NCI-H1417 treated with DMSO at 0.1 percent for 48 hours (cell line): ENCODE results near the gene SP140.
"Not testable (repeated sequence)": the region's sequence is repeated elsewhere in the genome, so short reads cannot be mapped to it uniquely, and the experiment has no call there.

ENCODE experiments used
- DNase-seq: peaks from one replicate; lab custom pipeline; 2025; lab: John Stamatoyannopoulos, UW

The SP140 gene

DNA sequence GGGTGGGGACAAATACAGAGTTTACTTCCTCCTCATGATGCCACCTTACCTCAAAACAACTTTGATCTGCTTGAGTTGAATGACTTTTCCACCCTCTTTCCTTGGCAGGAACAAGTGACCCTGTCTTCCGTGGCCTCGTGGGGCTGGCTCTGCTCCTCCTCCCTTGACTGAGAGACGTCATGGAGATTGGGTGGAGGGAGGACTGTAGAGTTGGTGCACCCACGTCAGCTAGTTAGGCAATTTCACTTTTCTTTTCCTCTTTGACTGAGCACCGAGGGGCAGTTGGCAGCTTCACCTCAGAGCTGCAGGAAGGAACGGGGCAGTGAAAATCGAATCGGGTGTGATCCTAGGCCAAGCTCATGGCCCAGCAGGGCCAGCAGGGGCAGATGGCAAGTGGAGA lies at the start of gene SP140:
TSS of gene SP140 (plus strand) at position 251 of the 400 bp plus-strand sequence. CDS start at position 360, 109 bp downstream.
- no peak for DNase-seq

DNA sequence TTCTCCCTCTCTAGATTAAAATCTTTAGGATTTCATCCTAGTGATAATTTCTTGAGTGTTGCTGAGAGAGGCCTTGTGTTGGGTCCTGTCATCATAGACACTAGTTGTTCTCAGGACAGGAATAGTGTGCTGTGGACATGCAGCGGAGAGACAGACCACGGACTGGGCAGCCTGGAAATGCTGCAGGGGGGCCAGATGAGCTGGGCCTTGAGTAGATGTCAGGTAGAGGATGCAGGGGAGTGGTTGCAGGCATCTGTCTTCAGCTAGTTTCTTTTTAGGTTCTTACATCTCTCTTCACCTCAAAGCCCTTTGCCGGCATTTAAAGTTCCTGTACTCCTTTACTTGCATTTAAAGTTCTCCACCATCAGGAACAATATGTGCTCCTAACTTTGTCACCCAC lies 48.5 kb upstream of the SP140 start:
- no peak for DNase-seq

DNA sequence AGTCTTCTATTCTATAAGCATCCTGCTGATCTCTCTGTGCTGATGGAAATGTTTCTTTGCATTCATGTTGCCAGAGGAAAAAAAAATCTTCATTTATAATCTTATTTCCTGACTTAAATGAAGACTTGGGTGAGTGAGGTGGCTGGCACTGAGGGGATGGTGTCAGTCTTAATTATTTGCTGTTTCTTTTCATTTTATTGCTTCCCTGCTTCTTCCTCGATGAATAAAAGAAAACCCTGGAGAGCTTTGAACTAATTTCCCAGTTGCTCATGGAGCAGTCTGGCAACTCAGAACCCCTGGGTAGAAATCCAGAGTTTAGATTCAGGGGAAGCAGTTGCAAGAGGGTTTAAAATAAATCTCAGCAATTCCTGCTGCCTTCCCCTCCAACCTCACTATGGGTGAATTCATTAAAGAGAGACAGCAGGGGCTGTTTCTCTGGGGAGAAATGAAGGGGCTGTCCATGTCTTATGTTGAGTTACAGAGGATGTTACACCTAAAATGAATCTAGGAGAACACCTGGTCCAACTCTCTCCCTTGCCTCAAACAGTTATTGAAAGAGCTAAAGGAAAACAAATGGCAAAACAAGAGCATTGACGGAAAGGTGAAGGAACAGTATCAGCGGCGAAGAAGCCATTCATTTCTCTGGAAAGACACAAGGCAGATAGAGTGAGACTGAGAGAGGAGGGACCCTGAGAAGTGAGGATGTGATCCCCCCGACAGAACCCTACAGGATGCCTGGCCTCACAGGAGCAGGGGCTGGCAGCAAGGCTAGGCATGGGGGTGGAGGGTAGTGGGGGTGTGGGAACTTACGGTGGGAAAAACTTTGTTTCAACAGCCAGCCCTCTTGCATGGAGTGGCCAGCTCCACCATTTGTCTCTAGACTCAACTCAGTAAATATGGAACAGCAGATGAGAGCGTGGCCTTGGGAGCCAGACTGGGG lies 46.7 kb upstream of the SP140 start:
- no peak for DNase-seq

DNA sequence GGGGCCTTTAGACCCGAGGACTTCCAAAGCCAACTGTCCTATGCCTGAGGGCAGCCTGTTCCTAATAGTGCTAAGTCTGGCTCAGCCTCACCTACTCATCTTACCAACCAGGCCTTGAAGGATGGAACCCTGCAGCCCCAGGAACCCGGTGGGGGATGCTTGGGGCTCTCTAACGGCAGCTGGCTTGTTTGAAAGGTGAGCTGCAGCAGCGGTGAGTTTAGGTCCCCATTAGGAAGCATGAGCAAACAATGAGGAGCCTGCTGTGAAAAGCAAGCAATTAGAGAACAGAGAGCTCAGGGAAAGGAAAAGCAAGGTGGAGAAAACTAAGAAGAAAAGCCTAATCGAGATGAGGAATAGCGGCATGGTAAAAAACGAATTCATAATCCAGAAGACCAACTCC lies 45.6 kb upstream of the SP140 start:
- DNase-seq = no peak

DNA sequence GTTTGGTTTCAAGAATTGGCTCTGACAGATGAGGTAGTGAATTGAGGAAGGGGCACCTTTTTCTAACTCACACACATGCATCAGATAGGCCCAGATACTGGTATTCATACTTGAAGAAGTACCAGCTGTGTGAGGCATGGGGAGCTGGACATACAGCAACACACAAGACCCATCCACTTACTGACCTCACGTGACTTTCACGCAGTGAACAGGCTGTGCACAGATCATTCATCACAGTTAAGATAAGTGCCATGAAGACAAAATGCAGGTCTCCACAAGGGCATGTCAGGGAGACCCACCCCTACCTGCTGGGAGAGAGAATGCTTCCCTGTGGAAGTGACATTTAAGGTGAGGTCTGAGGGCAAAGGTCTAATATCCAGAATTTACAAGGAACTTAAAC lies 44.3 kb upstream of the SP140 start:
- DNase-seq = no peak

DNA sequence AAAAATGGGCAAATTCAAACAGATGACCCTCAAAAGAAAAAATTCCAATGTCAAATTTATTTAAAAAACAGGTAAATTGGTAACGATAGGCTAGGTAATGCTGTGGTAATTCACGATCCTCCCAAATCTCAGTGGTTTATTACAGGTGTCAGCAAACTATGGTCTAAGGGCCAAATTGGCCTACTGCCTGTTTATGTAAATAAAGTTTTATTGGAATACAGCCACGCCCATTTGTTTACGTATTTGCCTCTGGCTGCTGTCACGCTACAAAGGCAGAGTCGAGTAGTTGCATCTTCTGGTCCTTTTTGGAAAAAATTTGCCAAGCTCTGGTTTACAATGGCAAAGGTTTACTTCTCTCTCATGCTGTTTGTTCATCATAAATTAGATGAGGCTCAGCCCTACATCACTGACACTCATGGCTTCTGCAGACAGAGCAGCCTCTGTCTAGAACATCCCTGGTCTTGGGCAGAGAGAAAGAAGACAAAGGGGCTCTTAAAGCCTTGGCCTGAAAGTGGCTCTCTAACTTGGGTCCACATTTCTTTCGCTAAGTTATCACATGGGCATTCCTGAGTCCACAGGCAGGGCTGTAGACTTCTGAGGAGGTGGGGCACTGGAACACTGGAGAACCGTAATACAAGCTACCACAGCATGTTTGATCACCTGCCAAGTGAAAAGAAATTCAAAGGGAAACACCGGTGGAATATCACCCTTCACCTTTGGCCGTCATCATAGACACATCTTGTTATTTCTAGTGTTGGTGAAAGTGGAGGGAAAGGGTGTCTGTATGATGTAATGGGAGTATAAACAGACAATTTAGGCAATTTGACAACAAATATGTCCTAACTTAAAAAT lies 40.6 kb upstream of the SP140 start:
- no peak for DNase-seq

DNA sequence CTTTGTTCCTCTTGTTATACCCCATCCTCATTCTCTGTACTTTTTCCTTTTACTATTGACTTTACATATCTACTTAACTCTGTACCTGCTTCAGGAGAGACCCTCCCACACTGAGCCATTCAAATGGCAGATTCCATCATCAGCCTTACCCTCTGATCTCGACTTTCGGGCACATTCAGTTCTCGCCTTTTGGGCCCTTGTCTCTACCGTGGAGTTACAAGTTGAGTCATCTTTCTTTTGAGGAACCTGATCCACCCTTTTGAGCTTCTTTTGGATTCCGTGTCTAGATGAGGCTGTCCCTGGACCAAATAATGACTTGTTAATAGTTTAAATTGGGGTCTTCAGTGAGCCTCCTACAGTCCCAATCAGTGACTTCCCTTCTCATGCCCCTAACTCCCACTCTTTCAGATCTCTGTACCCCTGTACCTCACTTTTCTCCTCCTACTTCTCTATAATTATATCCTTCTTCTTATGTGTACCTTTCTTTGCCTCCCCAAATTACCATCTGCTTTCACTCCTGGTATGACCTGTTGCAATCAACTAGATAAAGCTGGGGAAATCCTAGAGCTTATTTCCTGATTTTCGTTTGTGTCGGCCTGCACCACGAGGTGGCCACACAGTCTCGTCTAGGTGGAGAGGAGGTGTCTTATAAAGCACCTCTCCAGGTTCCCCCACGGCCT lies 23.0 kb upstream of the SP140 start:
- no peak for DNase-seq

DNA sequence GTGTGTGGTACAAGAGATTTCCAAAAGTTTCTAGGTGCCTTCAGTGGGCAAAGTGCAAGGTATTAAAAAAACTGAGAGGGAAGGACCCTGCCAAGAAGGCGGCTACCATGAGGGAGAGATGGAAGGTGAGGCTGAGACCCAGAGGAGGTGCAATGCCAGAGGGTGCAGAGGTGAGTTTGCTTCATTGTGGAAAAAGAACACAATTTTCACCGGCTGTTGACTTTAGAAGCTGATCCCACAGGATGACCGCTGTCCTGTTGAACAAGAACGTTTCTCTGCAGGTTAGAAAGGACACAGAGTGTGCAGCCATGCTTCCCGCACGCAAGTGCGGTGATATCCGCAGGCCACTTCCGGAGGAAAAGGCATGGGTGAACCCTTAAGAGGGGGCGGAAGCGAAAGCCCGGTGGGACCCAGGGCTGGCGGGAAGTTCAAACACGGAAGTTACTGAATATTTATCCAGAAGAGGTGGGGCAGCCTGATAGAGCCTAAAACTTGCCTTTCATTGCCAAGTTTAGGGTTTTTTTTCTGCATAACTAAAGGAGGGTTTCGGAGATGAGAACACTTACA lies 22.3 kb upstream of the SP140 start:
- DNase-seq = no peak

DNA sequence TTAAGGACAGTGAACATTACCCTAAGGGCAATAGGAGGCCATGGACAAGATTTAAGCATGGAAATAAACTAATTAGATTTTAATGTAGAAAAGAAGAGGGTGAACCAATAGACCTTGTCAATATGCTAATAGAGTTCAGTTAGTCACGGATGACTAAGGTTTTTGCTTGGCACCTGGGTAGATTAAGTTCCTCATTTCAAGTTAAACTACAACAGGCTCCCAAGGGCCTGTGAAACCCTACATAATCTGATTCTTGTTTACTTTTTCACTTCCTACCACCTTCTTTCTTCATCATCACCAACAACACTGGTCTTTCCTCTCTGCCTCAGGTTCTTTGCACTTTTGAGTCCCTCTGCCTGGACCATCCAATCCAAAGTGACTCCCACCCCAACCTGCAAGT lies 20.5 kb upstream of the SP140 start:
- DNase-seq = no peak

DNA sequence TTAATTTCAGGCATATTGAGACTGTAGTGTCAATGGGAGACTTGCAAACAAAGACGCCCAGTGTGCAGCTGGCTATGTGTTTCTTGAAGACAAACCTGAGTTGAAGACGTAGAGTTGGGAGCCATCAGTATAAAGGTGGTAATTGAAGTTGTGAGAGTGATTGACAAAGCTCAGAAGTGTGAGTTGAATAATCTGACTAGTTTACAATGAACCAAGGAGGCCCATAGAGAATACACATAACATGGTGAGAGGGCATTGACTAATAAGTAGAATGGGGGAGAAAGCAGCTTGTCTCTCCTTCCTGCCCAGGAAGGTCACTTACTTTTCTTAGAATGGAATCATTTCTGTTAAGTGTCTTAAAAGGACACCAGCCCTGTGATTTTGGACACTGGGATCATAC lies 19.8 kb upstream of the SP140 start:
- no peak for DNase-seq

DNA sequence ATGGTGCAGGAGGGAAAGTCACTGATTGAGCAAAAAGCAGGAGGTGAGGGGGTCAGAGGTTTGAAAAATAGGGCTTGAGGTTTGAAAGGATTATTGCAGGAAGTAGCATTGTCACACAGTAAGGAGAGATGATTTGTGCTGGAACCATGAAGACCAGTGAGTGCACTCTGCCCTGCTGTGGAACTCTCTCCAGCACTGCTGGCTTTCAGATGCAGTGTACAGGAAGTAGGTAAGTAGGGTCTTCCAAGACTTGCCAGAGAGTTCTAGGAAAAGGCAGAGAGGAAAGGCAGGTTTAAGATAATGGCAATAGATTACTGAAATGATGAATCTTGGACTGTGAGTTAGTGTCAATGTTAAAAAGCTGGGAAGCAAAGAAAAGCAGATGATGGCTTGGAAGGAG lies 17.0 kb upstream of the SP140 start:
- no peak for DNase-seq

DNA sequence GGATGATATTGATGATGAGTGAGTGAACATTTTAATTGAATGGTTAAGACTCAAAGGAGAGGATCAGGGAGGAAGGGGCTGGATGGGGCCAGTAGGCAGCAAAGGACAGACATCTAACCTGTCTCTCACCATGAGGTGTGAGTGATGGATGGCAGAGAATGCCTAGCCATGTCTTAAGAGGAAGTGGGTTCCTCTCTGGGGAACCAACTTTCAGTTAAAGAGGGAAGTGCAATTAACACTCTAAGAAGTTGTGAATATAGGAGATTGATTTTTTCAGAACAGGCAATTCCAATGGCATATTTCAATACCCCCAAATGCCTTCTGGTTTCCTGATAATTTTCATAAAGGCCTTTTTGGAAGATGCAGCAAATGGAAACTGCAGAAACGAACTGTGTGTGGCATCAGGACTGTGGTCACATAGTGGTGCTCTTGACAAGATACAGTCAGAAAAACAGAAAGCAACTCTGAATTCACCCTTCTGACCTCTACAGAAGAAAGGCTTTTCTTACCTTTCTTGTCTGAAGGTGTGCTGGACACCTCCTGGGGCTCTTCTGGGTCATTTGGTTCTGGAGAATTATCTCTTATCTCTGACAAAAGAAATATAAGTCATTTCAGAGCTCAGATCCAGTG lies 16.0 kb upstream of the SP140 start:
- DNase-seq = no peak

DNA sequence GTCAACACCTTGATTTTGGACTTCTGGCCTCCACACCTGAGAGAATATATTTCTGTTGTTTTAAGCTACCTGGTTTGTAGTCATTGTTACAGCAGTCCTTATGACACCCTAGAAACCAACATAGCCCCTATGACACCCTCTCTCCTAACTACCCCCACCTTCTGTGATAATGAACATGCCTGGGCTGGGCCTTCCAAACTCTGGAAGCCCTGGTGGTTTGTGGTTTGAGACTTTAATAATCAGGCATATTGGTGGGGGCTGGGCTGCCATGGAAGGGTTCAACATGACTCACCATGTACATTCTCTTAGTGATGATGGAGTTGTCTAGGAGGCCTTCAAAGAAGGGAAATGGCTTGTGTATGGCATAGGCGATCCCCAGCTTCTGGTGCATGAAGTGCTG lies 9.0 kb upstream of the SP140 start:
- DNase-seq = no peak

DNA sequence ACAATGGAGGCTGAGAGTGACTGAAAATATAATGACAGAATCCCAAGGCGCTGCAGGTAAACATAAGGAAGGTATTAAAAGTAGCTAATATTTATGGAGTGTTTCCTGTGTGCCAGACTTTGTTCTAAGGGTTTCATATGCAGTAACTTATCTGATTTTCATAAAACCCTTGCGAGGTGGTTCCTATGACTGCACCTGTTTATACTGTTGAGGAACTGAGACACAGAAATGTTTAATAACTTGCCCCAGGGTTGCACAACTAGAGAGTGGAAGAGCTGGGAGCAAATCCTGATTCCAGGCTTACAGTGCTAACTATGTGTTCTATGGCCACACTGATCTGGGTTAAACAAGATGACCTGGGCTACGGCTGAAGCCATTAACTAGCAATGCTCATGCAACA lies 8.1 kb upstream of the SP140 start:
- DNase-seq = no peak

DNA sequence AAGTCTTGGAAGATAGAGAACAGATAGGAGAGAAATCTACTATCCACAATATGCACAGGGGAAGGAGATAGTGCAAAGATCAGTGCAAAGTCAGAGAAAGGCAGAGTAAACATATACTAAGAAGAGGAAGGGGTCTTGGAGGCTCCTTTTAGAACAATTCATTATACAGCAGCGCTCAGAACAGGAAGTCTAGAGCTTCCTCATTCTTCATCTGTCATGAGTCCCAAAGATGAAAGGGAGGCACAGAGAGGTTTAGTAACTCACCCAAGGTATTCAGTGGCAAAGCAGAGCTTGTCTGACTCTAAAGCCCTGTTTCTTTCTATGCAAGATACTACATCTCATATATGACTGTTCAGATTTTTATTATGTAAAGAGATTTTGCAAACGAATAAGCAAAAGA lies 7.1 kb upstream of the SP140 start:
- no peak for DNase-seq

DNA sequence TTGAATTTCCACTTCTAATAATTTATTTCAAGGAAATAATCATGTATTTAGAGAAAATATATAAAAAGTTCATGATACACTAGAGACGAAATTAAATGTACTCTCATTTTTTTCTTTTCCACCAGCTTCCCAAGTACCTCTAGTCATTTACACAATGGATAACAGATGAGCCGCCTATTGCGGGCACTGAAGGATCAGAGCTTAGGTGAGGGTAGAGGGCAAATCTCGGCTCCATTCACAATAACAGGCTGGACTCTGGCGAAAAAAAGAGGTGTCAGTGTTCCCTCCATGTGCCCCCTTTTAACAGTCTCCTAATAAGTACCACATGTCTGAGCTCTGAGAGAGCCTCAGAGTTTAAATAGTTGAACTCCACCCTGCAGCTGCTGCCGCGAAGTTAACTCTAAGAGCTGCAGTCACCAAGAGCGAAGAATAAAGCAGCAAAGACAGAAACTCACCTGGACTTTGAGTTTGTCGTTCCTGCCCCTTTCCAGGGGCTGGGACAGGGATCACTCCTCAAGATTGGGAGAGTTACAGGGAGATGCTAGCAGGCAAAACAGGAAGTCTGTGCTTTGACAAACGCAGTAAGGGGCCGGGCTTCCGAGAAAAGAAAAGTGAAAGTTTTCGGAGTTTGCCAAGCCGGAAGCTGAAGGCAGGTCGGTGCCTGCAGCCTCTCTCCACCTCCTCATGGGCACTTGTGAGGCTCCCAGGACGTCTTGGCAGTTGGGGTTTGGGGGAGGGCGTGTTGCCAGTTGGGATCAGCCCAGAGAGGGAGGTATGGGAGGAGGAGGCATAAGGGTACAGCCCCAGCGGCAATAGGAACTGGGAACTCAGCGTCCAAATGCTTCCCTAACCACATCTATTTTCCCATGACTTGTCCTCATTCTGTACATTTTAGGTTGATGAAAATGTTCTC lies 5.9 kb upstream of the SP140 start, which contains the start of gene SP110:
TSS of gene SP110 (minus strand) at position 566 of the 913 bp plus-strand sequence. CDS start 3,057 bp downstream, outside the sequence.
- no peak for DNase-seq

DNA sequence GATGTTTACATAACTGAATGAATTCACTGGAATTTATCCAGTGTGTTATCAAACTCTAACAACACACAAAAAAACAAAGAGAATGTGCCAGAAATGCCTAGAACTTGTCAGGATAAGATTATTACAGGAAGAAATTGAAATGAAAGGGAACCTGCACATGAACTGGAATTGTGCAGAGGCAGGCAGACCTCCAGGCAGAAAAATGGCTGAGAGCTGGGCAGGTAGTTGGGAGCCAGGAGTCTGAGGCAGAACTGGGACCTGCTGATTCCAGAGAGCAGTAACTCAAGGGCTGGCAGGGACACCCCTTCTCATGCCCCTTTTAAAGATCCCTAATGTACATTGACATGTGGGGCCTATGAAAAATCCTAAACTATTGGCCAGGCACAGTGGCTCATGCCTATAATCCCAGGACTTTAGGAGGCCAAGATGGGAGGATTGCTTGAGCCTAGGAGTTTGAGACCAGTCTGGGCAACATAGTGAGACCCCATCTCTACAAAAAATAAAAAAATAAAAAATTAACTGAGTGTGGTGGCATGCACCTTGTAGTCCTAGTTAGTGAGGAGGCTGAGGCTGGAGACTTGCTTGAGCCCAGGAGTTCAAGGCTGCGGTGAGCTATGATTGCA lies 5.1 kb upstream of the SP140 start:
- DNase-seq = no peak

DNA sequence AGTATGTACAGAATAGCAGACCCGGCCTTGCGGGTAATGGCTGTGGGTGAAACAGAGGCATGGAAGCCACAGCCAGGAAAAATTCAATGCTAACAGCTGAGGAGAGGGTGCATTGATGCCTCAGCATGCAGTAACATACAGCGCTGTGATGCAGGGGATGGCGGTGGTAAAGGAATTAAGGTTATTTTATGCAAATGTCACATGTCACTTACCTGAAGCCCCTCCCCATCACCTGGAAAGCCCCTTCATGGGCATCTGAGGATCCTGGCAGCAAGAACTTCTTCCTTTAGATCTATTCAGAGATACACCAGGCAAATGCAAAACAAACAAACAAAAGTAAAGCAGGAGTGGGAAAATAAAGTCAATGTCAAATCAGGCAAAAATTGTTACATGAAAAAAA lies 4.0 kb upstream of the SP140 start:
- no peak for DNase-seq

DNA sequence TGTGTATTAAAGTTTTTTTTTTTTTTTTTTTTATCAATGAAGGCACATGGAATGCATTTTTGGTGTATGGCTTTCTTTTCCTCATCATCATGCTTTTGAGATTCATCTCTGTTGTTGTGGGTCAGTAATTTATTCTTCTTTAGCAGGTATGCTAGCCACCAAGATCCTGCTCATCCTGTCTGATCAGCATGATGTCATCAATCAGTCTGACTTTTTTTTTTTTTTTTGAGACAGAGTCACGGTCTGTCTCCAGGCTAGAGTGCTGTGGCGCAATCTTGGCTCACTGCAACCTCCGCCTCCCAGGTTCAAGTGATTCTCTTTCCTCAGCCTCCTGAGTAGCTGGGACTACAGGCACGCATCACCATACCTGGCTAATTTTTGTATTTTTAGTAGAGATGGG lies 2.7 kb upstream of the SP140 start:
- DNase-seq = not testable (repeated sequence)

DNA sequence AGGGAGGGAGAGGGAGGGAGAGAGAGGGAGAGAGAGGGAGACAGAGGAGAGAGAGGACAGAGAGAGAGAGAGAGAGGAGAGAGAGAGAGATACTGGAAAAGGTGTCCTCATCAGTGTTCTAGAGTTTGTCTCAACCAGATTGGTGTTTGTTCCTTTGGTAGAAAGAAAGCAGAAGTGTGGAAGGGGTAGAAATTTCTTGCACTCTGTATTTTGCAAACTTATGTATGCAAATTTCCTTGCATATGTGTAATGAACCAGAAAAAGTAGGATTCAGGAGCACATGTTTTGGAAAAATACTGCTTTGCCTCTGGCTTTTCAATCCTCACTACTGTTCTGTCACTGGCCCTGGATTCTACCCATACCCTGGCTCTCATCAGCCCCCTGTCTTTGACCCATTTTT lies 1.1 kb upstream of the SP140 start:
- DNase-seq = no peak
